Natural killer cell treated with Interleukin-12 subunit alpha and Interleukin-12 subunit beta and Interleukin-15 and Interleukin-18, amount 100 ng/mL, for 72 hours (primary cell): ENCODE measurements around the gene FAM221B. TPM values are rescaled to one million over a fixed set of nuclear protein-coding genes. Genes with fewer than 3 reads are reported as not detected.

ENCODE experiments used
- ATAC-seq, 2 donors: fragments of 150-1000 bp; cut with Tn5 transposase in 1 of 2; sonication (Bioruptor Pico), chemical (Tn5 transposase) in 1 of 2; 2 replicates each; pipeline ENCODE4 v1.10.0; 2021
- DNase-seq: peaks from one replicate; pipeline ENCODE4 v3.0.0; 2022; ENCODE audit warnings: low spot score
- H3K27ac Mint-ChIP-seq, 2 donors: 1 replicate in 1 of 2; 2 replicates in 1 of 2; pipeline ENCODE4 v1.8.0; 2022; ENCODE audit warnings: mixed read lengths in 2 of 2, mild to moderate bottlenecking in 1 of 2, moderate library complexity in 1 of 2
- H3K27me3 Mint-ChIP-seq, 2 donors: 1 replicate in 1 of 2; 2 replicates in 1 of 2; pipeline ENCODE4 v1.8.0; 2022; ENCODE audit warnings: mixed read lengths in 2 of 2
- H3K36me3 Mint-ChIP-seq: one replicate; pipeline ENCODE4 v1.8.0; 2022; ENCODE audit warnings: mixed read lengths
- H3K4me1 Mint-ChIP-seq, 2 donors: 1 replicate in 1 of 2; 2 replicates in 1 of 2; pipeline ENCODE4 v1.8.0; 2022; ENCODE audit warnings: low read depth in 2 of 2, mixed read lengths in 2 of 2, mild to moderate bottlenecking in 1 of 2
- H3K4me3 Mint-ChIP-seq: one replicate; pipeline ENCODE4 v1.8.0; 2022; ENCODE audit warnings: mixed read lengths
- H3K9me3 Mint-ChIP-seq: 2 replicates; pipeline ENCODE4 v1.8.0; 2022; ENCODE audit warnings: mixed read lengths
- total RNA-seq, 2 donors: library from RNA; stranded (reverse); gene quantifications; one replicate each; pipeline ENCODE4 v1.2.3, GENCODE V29; 2022

The FAM221B gene
- total RNA-seq, 2 donors from 2014 or later, result not detected

DNA sequence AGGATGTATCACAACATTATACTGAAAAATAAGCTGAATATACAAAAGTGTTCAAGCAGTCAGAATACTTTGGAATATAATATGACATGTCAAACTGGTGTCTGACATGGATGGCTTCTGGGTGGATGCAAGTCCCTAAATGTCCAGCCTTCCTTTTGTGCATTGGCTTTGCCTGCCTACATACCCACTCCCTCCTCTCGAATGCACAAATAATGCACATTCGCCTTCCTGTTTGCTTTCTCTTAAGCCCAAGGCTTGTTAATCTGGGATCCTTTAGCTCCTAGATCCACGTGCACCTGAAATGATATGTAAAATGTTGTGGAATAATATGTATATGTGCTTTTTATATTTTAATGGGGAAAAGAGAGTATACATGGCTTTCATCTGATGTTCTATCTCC lies 50.0 kb downstream of the FAM221B start:
- H3K36me3 Mint-ChIP-seq, result peaks cover 2% of the 10 kb centered on the region
- H3K27ac Mint-ChIP-seq, result no peak overlapping the region
- no peak for ATAC-seq
- DNase-seq, result no peak
- H3K9me3 Mint-ChIP-seq, result no peaks in the 10 kb centered on the region
- no peaks in the 10 kb centered on the region for H3K4me1 Mint-ChIP-seq
- no peaks in the 10 kb centered on the region for H3K27me3 Mint-ChIP-seq
- H3K4me3 Mint-ChIP-seq, result no peak overlapping the region

DNA sequence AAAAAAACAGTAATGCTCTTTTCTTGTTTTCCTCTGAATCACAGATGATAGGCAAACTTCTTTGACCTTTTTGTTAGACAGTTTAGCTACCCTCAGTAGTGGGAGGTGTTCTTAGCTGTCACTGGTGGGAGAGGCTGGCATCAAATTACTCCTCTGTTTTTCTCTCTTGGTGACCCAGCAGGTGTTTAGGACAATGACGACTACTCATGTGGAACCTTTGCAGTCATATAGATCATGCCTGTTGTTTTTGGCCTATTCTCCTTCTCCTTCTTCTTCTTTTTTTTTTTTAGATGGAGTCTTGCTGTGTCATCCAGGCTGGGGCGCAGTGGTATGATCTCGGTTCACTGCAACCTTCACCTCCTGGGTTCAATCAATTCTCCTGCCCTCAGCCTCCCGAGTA lies 52.5 kb downstream of the FAM221B start:
- Mint-ChIP-seq H3K9me3 (no peaks in the 10 kb centered on the region), H3K27me3 (no peaks in the 10 kb centered on the region), H3K36me3 (no peaks in the 10 kb centered on the region), H3K4me1 (no peaks in the 10 kb centered on the region), H3K27ac (no peak overlapping the region), H3K4me3 (no peak overlapping the region)
- ATAC-seq, result no peak
- DNase-seq, result no peak

DNA sequence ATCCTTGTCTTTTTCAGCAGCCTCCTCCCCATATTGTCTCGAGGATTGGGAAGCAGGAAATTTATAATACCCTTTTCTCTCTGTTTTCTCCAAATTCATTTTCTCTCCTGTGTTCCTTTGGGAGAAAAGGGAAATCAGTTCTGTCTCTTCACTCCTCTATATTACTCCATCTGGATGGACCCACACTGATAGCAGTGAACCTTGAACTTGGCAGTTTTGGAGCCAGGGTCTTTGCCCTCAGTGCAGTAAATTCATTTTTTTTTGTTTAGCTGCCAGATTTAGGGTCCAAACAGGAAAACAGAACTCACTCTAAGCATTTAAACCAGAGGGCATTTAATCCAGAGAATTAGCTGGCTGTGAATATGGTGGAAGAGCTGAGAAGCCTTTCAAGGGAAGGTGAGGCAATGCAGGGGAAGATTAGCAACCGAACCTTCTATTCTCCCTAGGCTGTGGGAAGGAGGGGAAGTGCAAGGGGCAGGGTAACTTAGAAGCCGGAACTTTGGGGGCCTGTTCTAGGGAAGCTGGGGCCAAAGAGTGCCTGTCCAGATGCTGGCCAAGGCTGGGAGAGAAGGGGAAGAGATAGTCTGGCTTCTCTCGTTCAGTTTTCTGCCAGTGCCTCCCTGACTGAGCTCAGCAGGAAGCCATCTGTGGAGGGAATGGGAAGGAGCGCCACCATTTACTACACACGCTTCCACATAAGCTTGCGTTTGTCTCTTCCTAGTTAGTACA lies 53.5 kb downstream of the FAM221B start:
- Mint-ChIP-seq H3K27ac (no peak overlapping the region), H3K27me3 (no peaks in the 10 kb centered on the region), H3K9me3 (no peaks in the 10 kb centered on the region), H3K4me1 (no peaks in the 10 kb centered on the region), H3K4me3 (no peak overlapping the region), H3K36me3 (no peaks in the 10 kb centered on the region)
- no peak for DNase-seq
- no peak for ATAC-seq

DNA sequence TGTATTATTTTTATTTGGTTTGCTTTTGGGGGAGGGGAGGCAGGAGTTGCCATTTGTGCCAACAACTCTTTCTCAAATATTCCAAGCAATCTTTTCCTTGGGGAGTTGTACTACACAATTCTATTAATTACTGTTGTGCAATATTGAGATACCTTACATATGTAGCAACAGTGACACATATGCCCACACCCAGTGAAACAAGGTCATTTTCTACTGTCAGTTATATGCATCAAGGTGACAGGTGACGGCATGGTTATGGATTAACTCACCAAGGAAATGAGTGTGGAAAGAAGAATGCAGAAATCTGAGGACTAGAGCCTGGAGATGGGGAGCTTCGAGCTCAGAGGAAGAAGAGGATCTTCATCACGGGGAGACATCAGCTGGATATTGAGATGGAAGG lies 56.6 kb downstream of the FAM221B start:
- Mint-ChIP-seq H3K4me3 (no peak overlapping the region), H3K9me3 (no peaks in the 10 kb centered on the region), H3K36me3 (no peaks in the 10 kb centered on the region), H3K27me3 (no peaks in the 10 kb centered on the region), H3K4me1 (no peaks in the 10 kb centered on the region), H3K27ac (no peak overlapping the region)
- ATAC-seq, result no peak
- no peak for DNase-seq

DNA sequence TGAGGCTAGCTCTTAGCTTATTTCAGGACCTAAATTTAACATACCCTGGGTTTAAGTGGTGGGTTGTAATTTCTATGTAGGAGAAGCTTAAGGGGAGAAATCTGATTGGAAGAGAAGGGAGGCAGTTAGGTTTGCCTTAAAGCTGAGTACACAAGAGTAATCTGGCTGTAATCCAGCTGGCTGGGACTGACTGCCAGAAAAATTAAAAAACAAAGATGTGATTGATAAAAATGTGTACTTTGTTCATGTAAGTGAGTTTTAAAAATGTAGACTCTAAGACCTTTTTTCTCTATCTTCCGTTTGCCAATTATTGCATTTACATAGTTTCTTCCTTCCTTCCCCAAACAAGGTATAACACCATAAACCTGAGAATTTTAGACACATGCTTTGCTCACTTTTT lies 57.0 kb downstream of the FAM221B start:
- no peaks in the 10 kb centered on the region for H3K9me3 Mint-ChIP-seq

DNA sequence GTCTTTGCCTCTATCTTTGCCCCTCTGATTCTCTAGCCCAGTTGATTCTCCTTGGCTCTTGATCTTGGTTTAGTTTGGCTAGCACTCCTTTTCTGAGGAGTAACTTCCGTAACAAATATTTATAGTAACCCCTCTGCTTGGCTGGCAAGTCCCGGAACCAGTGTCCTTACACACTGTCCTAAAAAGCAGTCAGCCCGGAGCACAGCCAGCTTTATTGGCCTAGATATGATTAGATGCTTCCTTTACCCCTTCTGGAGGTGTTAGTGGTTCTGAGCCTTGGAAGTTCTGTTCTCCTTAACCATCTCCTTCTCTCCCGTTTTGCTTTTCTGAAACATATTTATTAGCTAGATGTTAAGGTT lies 57.5 kb downstream of the FAM221B start:
- no peaks in the 10 kb centered on the region for H3K36me3 Mint-ChIP-seq
- no peaks in the 10 kb centered on the region for H3K4me1 Mint-ChIP-seq
- DNase-seq (no peak), ATAC-seq (no peak)
- no peaks in the 10 kb centered on the region for H3K27me3 Mint-ChIP-seq
- no peak overlapping the region for H3K27ac Mint-ChIP-seq
- H3K9me3 Mint-ChIP-seq, result no peaks in the 10 kb centered on the region
- H3K4me3 Mint-ChIP-seq, result no peak overlapping the region

More for the DNA sequence above, 57.0 kb downstream of the FAM221B start:
- Mint-ChIP-seq H3K4me3 (no peak overlapping the region), H3K27ac (no peak overlapping the region), H3K27me3 (no peaks in the 10 kb centered on the region), H3K4me1 (no peaks in the 10 kb centered on the region), H3K36me3 (no peaks in the 10 kb centered on the region)
- ATAC-seq (no peak), DNase-seq (no peak)

DNA sequence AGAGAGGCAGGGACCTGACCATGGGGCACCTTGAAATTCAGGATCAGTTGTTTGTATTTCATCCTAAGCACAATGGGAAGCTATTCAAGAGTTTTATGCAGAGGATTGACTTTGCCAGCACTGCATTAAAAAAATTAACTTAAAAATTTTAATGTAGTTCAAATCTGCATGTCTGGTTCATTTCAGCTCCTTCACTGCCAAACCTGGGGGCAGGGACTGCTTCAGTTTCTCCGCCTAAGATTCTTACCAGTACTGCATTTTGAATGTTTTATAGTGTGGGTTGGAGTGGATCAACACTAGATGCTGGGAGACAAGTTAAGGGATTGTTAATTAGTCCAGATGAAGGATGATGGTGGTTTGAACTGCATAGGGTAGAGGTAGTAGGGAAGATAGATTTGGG lies 58.8 kb downstream of the FAM221B start:
- ATAC-seq (no peak), DNase-seq (no peak)
- Mint-ChIP-seq H3K27me3 (no peaks in the 10 kb centered on the region), H3K36me3 (no peaks in the 10 kb centered on the region), H3K4me3 (no peak overlapping the region), H3K27ac (no peak overlapping the region), H3K9me3 (no peaks in the 10 kb centered on the region), H3K4me1 (no peaks in the 10 kb centered on the region)

DNA sequence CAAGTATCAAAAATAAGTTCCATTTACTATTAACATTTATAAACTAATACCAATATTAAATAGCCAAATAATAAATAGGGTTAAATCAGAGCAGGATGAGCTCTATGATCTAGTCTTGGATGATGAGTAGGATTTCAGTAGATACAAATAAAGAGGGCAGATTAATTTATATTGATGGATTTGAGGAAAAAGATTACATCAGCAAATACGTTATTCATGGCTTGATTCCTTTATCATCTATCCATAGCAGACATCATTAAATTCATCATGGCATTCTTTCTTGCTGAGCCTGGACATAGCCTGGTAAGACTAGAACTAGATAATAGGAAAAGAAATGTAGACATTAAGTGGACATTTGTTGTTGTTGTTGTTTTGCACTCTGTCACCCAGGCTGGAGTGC lies 61.1 kb downstream of the FAM221B start:
- Mint-ChIP-seq H3K27ac (no peak overlapping the region), H3K4me1 (no peaks in the 10 kb centered on the region), H3K9me3 (no peaks in the 10 kb centered on the region), H3K36me3 (no peaks in the 10 kb centered on the region), H3K27me3 (no peaks in the 10 kb centered on the region), H3K4me3 (no peak overlapping the region)
- no peak for DNase-seq
- ATAC-seq, result no peak

DNA sequence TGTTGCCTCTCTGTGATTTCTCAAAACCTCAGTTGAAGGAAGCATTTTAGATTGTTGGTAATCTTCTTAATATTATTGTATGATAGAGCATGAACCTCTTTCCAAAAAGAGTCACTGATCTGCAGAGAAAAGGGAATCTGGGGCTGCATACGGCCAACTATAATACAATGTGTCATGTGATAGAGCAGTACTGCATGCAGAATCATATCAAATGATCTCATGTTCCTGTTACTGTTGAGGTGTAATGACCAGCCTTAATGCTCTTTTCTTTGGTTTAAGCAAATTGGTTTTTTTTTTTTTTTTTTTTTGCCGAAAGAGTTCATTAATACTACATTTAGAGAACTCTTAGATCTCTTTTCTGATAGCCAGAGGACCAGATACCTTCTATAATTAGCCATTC lies 61.5 kb downstream of the FAM221B start:
- Mint-ChIP-seq H3K36me3 (no peaks in the 10 kb centered on the region), H3K27ac (no peak overlapping the region), H3K4me1 (no peaks in the 10 kb centered on the region)

More for the DNA sequence above, 61.5 kb downstream of the FAM221B start:
- Mint-ChIP-seq H3K9me3 (no peaks in the 10 kb centered on the region), H3K4me3 (no peak overlapping the region), H3K27me3 (no peaks in the 10 kb centered on the region)
- no peak for DNase-seq
- no peak for ATAC-seq

Other genes starting within 250 kb of the FAM221B start
- 10 to 100 TPM; 41.4 to 43.3 TPM for gene TESK1, start 223.5 kb downstream of the FAM221B start, total RNA-seq
- gene CD72, start 210.3 kb downstream of the FAM221B start, total RNA-seq, result 1 to 10 TPM; 7.0 to 8.8 TPM
- 1 to 10 TPM; 3.5 to 7.1 TPM for gene SIT1, start 177.8 kb downstream of the FAM221B start, total RNA-seq
- gene RMRP, start 170.7 kb downstream of the FAM221B start, total RNA-seq, result 1,000 to 10,000 TPM; 3,856 to 4,437 TPM
- gene CCDC107, start 170.4 kb downstream of the FAM221B start, total RNA-seq, result 10 to 100 TPM; 12.0 to 21.5 TPM
- gene ARHGEF39, start 163.5 kb downstream of the FAM221B start, total RNA-seq, result 10 to 100 TPM in 1 of 2 donors, 1 to 10 TPM in 1; 4.6 to 14.2 TPM
- not detected for gene CA9, start 154.8 kb downstream of the FAM221B start, total RNA-seq
- 1 to 10 TPM; 1.4 to 5.9 TPM for gene TPM2, start 138.8 kb downstream of the FAM221B start, total RNA-seq
- gene TLN1, start 96.5 kb downstream of the FAM221B start, total RNA-seq, result 100 to 1,000 TPM; 490 to 539 TPM
- gene CREB3, start 96.1 kb downstream of the FAM221B start, total RNA-seq, result 10 to 100 TPM; 29.4 to 35.7 TPM
- 10 to 100 TPM; 68.4 to 81.4 TPM for gene GBA2, start 79.5 kb downstream of the FAM221B start, total RNA-seq
- 10 to 100 TPM; 17.9 to 19.6 TPM for gene RGP1, start 79.4 kb downstream of the FAM221B start, total RNA-seq
- gene MSMP, start 74.5 kb downstream of the FAM221B start, total RNA-seq, result not detected
- gene NPR2, start 37.1 kb downstream of the FAM221B start, total RNA-seq, result 10 to 100 TPM in 1 of 2 donors, 1 to 10 TPM in 1; 5.0 to 11.3 TPM
- gene SPAG8, start 16.5 kb downstream of the FAM221B start, total RNA-seq, result 1 to 10 TPM in 1 of 2 donors, under 1 TPM in 1; 0.19 to 1.6 TPM
- 10 to 100 TPM; 40.8 to 46.8 TPM for gene HINT2, start 13.7 kb downstream of the FAM221B start, total RNA-seq
- 1 to 10 TPM; 1.8 TPM for gene TMEM8B, start 496 bp upstream of the FAM221B start, total RNA-seq
- not detected for gene OR13J1, start 41.7 kb upstream of the FAM221B start, total RNA-seq
- not detected for gene HRCT1, start 77.5 kb upstream of the FAM221B start, total RNA-seq
- gene SPAAR, start 80.8 kb upstream of the FAM221B start, total RNA-seq, result not detected
- not detected for gene OR2S2, start 129.4 kb upstream of the FAM221B start, total RNA-seq
- 1 to 10 TPM; 4.0 to 7.0 TPM for gene RECK, start 208.2 kb upstream of the FAM221B start, total RNA-seq